Right lobe of liver (tissue), 6 donors: Measurements from ENCODE around the gene WDFY2. TPM values are rescaled to one million over a fixed set of nuclear protein-coding genes. Genes with fewer than 3 reads are reported as not detected.

Experiments used
- ATAC-seq, 4 donors: fragments of 200-7000 bp; cut with Tn5 transposase; one replicate each; pipeline ENCODE4 v1.9.1; 2020; ENCODE audit warnings: mild to moderate bottlenecking in 4 of 4, moderate library complexity in 4 of 4
- DNase-seq, 3 donors: peaks; one replicate each; pipeline ENCODE4 v3.0.0-alpha.2; 2020
- H3K27ac ChIP-seq, 3 donors: fragments of 200-600 bp; one replicate each; pipeline ENCODE4 v1.8.0; 2022
- H3K27me3 ChIP-seq, 2 donors: fragments of 200-600 bp; one replicate each; pipeline ENCODE4 v1.8.0; 2022
- H3K36me3 ChIP-seq, 4 donors: fragments of 200-600 bp; sonication (generic) in 1 of 4; one replicate each; pipeline versions ENCODE4 v1.5.1 to v1.8.0; 2017 to 2022; ENCODE audit warnings: control low read depth in 1 of 4
- H3K4me1 ChIP-seq, 4 donors: fragments of 200-600 bp; sonication (generic) in 1 of 4; one replicate each; pipeline versions ENCODE4 v1.5.1 to v1.8.0; 2017 to 2022; ENCODE audit warnings: control low read depth in 1 of 4
- H3K4me3 ChIP-seq, 3 donors: fragments of 200-600 bp; one replicate each; pipeline ENCODE4 v1.8.0; 2022
- H3K9me3 ChIP-seq, 4 donors: fragments of 200-600 bp; sonication (generic) in 1 of 4; one replicate each; pipeline versions ENCODE4 v1.5.1 to v1.8.0; 2017 to 2022; ENCODE audit warnings: control low read depth in 1 of 4
- POLR2A ChIP-seq: fragments of 450-650 bp; IDR thresholded peaks from one replicate; pipeline ENCODE4 v1.6.1; 2017; ENCODE audit warnings: antibody characterized with exemption, mild to moderate bottlenecking
- WGBS: methylation state at CpG from one replicate; pipeline ENCODE4 v1.1.6; 2018; ENCODE audit warnings: low coverage, low lambda C conversion rate; ENCODE audit not compliant: insufficient coverage; ENCODE audit errors: missing lambda C conversion rate; 5-methylcytosine and 5-hydroxymethylcytosine counted together
- intact Hi-C, 2 donors: fragments of 100-400 bp; cut with DNase I; formaldehyde crosslinking; loops; one replicate each; pipeline versions ENCODE4 v1.11.2 to v1.14.1; 2022
- total RNA-seq, 6 experiments: library from RNA; depleted of rRNA in 2 of 6; stranded (reverse); fragments of >200 nt in 2 of 6; fragmentation: NEBNext Ultra II Directional in 3 of 6; extraction: Animal tissue kit (Norgen Biotek cat#: 25700) in 3 of 6; gene quantifications; one replicate each; pipeline versions ENCODE4 v1.1.0 to v1.2.4, GENCODE V29; 2016 to 2023
- TF ChIP-seq, protein P1 (sequence below), 4 donors: fragments of 200-600 bp in 3 of 4; fragments of 450-650 bp in 1 of 4; IDR thresholded peaks; one replicate each; pipeline versions ENCODE4 v1.5.1 to v1.8.0; 2016 to 2022; ENCODE audit warnings: antibody characterized with exemption in 4 of 4, mild to moderate bottlenecking in 2 of 4
- donor health status: DM: no; HTN: yes; CAD: no.
- donor health status: DM: no; HTN: no; CAD: no.
- donor health status: DM: no; HTN: no; CAD: no.
- donor health status: DM: no; HTN: yes; CAD: no.
- donor health status: DM: no; HTN: yes; CAD: no.

WDFY2 gene
- total RNA-seq, 6 experiments from 2014 or later, result 4.5 to 12.0 (median 7.3) TPM

DNA sequence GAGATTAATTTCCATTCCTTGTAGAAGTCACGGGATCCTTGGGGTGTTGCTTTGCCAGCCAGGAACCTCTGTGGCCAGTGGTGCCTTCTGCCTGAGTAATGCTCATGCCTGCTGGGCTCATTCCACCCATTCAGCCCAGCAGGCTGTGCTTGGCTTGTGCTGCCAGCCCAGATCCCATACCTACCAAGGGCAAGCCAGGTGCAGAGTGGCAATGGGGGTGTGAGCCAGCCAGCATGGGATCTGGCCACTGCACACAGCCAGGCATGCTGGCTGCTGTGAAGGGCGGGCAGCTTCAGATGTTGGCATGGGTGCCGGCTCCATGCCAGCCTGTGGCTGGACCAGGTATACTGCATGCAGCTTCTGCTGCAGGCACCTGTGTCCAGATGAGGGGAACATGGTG lies 42.5 kb downstream of the WDFY2 start:
- H3K27ac ChIP-seq, result no peak overlapping the region
- TF ChIP-seq, protein P1, sequence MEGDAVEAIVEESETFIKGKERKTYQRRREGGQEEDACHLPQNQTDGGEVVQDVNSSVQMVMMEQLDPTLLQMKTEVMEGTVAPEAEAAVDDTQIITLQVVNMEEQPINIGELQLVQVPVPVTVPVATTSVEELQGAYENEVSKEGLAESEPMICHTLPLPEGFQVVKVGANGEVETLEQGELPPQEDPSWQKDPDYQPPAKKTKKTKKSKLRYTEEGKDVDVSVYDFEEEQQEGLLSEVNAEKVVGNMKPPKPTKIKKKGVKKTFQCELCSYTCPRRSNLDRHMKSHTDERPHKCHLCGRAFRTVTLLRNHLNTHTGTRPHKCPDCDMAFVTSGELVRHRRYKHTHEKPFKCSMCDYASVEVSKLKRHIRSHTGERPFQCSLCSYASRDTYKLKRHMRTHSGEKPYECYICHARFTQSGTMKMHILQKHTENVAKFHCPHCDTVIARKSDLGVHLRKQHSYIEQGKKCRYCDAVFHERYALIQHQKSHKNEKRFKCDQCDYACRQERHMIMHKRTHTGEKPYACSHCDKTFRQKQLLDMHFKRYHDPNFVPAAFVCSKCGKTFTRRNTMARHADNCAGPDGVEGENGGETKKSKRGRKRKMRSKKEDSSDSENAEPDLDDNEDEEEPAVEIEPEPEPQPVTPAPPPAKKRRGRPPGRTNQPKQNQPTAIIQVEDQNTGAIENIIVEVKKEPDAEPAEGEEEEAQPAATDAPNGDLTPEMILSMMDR (IDR thresholded peaks at IDR 0.05), result no peak
- TF ChIP-seq POLR2A, result no peak
- ATAC-seq (peak in 1 of 4 donors; percentile 12), DNase-seq (no peak)
- 88% methylated on average over 1 of the region's 3 CpGs for WGBS
- H3K4me3 ChIP-seq, result no peak overlapping the region
- H3K27me3 ChIP-seq, result no peaks in the 10 kb centered on the region
- H3K4me1 ChIP-seq, result peaks cover 0 to 13% (median 6%) of the 10 kb centered on the region in 4 donors
- intact Hi-C loops, result no loop called here
- H3K36me3 ChIP-seq, result no peaks in the 10 kb centered on the region
- H3K9me3 ChIP-seq, result no peaks in the 10 kb centered on the region

DNA sequence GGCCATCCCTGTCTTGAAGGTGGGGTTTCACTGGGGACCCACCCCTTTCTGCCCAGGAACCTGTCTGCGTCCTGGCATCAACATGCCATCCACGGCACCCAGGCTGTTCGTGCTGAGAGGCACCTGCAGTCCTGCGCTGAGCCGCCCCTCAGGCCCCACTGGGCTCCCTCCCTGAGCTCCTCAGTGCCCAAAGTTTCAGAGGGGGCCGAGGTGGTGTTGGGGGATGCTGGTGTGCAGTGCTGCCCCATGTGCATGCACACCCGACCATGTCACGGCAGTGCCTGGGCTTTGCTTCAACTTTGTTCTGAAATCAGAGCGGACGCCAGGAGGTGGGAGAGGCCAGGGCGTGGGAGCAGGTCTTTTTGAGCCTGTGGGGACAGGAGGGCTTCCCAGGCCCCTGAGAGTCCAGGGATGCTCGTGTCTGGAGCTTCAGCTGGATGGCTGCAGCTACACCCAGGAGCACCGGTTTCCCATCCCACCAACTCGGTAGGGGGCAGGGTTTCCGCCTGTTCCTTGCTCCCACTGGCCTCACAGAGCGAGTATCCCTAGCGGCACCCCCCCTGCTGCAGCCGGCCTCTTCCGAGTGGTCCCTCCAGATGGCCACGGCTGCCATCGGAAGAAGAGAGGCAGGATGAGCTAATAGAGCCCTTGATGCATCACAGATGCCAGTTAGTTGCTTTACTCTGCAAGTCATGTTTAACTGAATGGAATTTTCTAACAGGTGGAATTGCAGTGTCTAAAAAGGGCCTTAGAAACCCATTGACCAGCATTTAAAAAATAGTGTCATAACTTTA lies 44.0 kb downstream of the WDFY2 start:
- Histone ChIP-seq H3K27ac (no peak overlapping the region), H3K4me3 (no peak overlapping the region), H3K36me3 (no peaks in the 10 kb centered on the region), H3K4me1 (peaks cover 0 to 13% (median 6%) of the 10 kb centered on the region in 4 donors), H3K27me3 (no peaks in the 10 kb centered on the region), H3K9me3 (no peaks in the 10 kb centered on the region)
- ATAC-seq (no peak), DNase-seq (no peak)
- WGBS, result no CpG with 5 or more reads among the region's 21 CpGs
- intact Hi-C loops, result no loop called here
- TF ChIP-seq, protein P1 (IDR thresholded peaks at IDR 0.05), result no peak
- TF ChIP-seq POLR2A, result no peak

DNA sequence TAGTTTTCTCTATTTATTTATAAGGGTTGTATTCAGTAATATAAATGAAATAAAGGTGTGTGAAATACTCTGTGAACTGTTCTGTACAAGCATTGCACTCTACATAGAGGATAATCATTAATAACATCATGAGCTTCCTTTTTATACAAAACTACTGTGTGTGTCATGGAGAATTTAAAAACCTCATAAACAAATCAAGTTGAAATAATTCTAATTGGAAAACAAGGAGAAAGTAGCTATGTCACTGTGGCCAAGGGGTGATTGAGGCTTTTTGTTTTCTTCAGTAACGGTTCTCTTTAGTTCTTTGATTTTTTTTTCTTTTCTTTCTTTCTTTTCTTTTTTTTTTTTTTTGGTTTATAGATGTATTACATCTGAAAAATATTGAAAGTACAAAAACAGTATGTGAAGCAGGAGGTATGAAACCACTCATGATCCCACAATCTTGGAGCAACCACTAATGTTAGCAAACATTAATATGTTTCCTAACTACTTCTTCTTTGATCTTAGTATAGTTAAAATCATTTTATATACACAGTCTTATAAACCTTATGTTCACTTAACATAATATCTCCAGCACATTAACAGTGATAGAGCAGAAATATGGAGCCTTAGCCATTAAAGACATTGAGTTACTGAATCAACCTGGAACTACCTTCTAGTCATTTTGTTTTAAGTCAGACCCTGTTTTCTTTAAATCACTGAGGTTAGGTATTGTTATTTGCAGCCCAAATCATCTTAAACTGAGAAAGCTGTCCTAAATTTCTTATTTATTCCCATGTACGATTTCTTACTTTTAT lies 45.4 kb downstream of the WDFY2 start:
- no peak overlapping the region for H3K4me3 ChIP-seq
- H3K9me3 ChIP-seq, result no peaks in the 10 kb centered on the region
- H3K27ac ChIP-seq, result no peak overlapping the region
- ATAC-seq, result no peak
- H3K4me1 ChIP-seq, result peaks cover 0 to 13% (median 6%) of the 10 kb centered on the region in 4 donors
- H3K27me3 ChIP-seq, result no peaks in the 10 kb centered on the region
- TF ChIP-seq, protein P1 (IDR thresholded peaks at IDR 0.05), result no peak
- TF ChIP-seq POLR2A, result no peak
- DNase-seq, result no peak
- intact Hi-C loops, result no loop called here
- 81% methylated on average over 2 of the region's 2 CpGs for WGBS
- H3K36me3 ChIP-seq, result no peaks in the 10 kb centered on the region

DNA sequence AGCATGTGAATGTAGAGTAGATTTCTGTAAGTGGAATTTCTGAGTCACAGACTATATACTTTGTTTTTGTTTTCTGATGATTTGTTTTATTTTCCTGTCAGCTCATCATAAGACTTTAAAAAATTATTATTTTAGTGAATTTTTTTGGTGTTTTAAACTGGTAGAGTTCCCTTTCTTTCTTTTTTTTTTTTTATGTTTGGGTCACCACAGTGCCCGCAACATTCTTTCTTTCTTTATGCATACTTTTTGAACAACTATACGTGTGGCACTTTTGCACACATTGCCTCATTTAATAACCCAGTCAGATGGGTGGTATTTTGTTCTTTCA lies 46.0 kb downstream of the WDFY2 start:
- no peaks in the 10 kb centered on the region for H3K9me3 ChIP-seq
- no peaks in the 10 kb centered on the region for H3K36me3 ChIP-seq
- 95% methylated on average over 2 of the region's 2 CpGs for WGBS
- ATAC-seq (no peak), DNase-seq (no peak)
- H3K27me3 ChIP-seq, result no peaks in the 10 kb centered on the region
- H3K4me3 ChIP-seq, result no peak overlapping the region
- peaks cover 0 to 11% (median 5%) of the 10 kb centered on the region in 4 donors for H3K4me1 ChIP-seq
- no peak overlapping the region for H3K27ac ChIP-seq
- intact Hi-C loops, result no loop called here
- TF ChIP-seq POLR2A, result no peak
- TF ChIP-seq, protein P1 (IDR thresholded peaks at IDR 0.05), result no peak
